GM18499 (cell line): ENCODE results near the gene STARD13.

ENCODE experiments used
- ATAC-seq: cut with Tn5 transposase; IDR thresholded peaks from one replicate; pipeline ENCODE4 v1.9.1; 2021; ENCODE audit warnings: moderate number of reproducible peaks; ENCODE audit not compliant: insufficient read depth, unreplicated experiment

STARD13 gene

GRCh38 chr13:33076001-33076992, 209.3 kb downstream of the STARD13 start:
- ATAC-seq, result no peak

- no peak for ATAC-seq
Observed at GRCh38 chr13:33073338-33073737, 212.2 kb downstream of the STARD13 start.

GRCh38 chr13:33072759-33073158, 212.8 kb downstream of the STARD13 start:
- ATAC-seq, result no peak

GRCh38 chr13:33072282-33072681, 213.3 kb downstream of the STARD13 start:
- no peak for ATAC-seq

GRCh38 chr13:33070713-33071112, 214.8 kb downstream of the STARD13 start:
- ATAC-seq, result no peak

- no peak for ATAC-seq
Observed at GRCh38 chr13:33069365-33069764, 216.2 kb downstream of the STARD13 start.

GRCh38 chr13:33066329-33066728, 219.2 kb downstream of the STARD13 start:
- ATAC-seq, result no peak

- ATAC-seq, result no peak
Observed at GRCh38 chr13:33060815-33061214, 224.7 kb downstream of the STARD13 start.

- ATAC-seq, result no peak
Observed at GRCh38 chr13:33058776-33059327, 226.7 kb downstream of the STARD13 start.

GRCh38 chr13:33057019-33057780, 228.4 kb downstream of the STARD13 start:
- no peak for ATAC-seq

- no peak for ATAC-seq
Observed at GRCh38 chr13:33053397-33054066, 232.0 kb downstream of the STARD13 start.
